A549 (cell line): ENCODE measurements around the gene ARHGEF37. TPM values are rescaled to one million over a fixed set of nuclear protein-coding genes. Genes with fewer than 3 reads are reported as not detected.

Experiments
- ATAC-seq, 2 experiments: fragments of 200-7000 bp in 1 of 2; fragments of >200 bp in 1 of 2; cut with Nextera tagmentation in 1 of 2; cut with Tn5 transposase in 1 of 2; 3 replicates each; pipeline versions ENCODE4 v1.8.0 to v1.9.1; 2018 to 2020; ENCODE audit warnings: mild to moderate bottlenecking in 1 of 2, moderate library complexity in 1 of 2
- CTCF ChIA-PET: fragments of 300-600 bp; sonication (Branson Sonifier 250); formaldehyde crosslinking; extraction: SDS; loops from one replicate; lab custom pipeline; 2021; ENCODE audit warnings: antibody characterized with exemption, inconsistent platforms; lab: Yijun Ruan, JAX
- POLR2A ChIA-PET: fragments of 350-600 bp; formaldehyde crosslinking; extraction: SDS; loops from one replicate; lab custom pipeline; 2021; ENCODE audit warnings: antibody characterized with exemption, inconsistent platforms; lab: Yijun Ruan, JAX
- DNase-seq, 2 experiments: peaks; one replicate each; pipeline versions ENCODE4 v3.0.0 to v3.0.0-alpha.2; 2011 to 2016; ENCODE audit warnings: low read depth in 1 of 2, low spot score in 1 of 2
- FAIRE-seq: peaks from 2 replicates; lab custom pipeline; 2011; peaks lifted over from hg19 to GRCh38; lab: Jason Lieb, UNC
- H3K27ac ChIP-seq, 2 experiments: fragments of >200 bp; sonication (Bioruptor Twin); formaldehyde crosslinking; 3 replicates each; pipeline ENCODE4 v1.5.1; 2016 to 2017
- H3K4me1 ChIP-seq: fragments of >200 bp; sonication (Bioruptor Twin); formaldehyde crosslinking; 3 replicates; pipeline ENCODE4 v1.6.1; 2016
- H3K4me2 ChIP-seq: fragments of >200 bp; sonication (Bioruptor Twin); formaldehyde crosslinking; 3 replicates; pipeline ENCODE4 v1.6.1; 2016
- H3K4me3 ChIP-seq: fragments of >200 bp; sonication (Bioruptor Twin); formaldehyde crosslinking; 3 replicates; pipeline ENCODE4 v1.5.1; 2016
- H3K9me3 ChIP-seq: fragments of >200 bp; sonication (Bioruptor Twin); formaldehyde crosslinking; 3 replicates; pipeline ENCODE4 v1.6.1; 2016
- BHLHE40 ChIP-seq: IDR thresholded peaks from 2 replicates; pipeline ENCODE4 v1.6.1; 2012; ENCODE audit warnings: low read depth, low read length, inconsistent platforms
- CBX2 ChIP-seq: fragments of 200-600 bp; sonication (generic); IDR thresholded peaks from 2 replicates; pipeline ENCODE4 v1.6.1; 2016; ENCODE audit warnings: low read depth, mild to moderate bottlenecking, borderline replicate concordance
- CBX8 ChIP-seq: fragments of 200-600 bp; sonication (generic); IDR thresholded peaks from 2 replicates; pipeline ENCODE4 v1.6.1; 2016
- CEBPB ChIP-seq, 2 experiments: fragments of >200 bp in 1 of 2; sonication (Bioruptor Twin) in 1 of 2; formaldehyde crosslinking in 1 of 2; IDR thresholded peaks; 2 replicates each; pipeline ENCODE4 v1.6.1; 2012 to 2016
- E2F6 ChIP-seq: IDR thresholded peaks from 2 replicates; pipeline ENCODE4 v1.6.1; 2012; ENCODE audit warnings: low read depth, borderline replicate concordance
- EHF ChIP-seq: fragments of 250-450 bp; sonication (Bioruptor Pico); IDR thresholded peaks from 2 replicates; pipeline ENCODE4 v1.5.0; 2020; ENCODE audit warnings: mild to moderate bottlenecking
- EHMT2 ChIP-seq: fragments of 200-600 bp; sonication (generic); IDR thresholded peaks from 2 replicates; pipeline ENCODE4 v1.6.1; 2016; ENCODE audit warnings: antibody characterized with exemption, low read depth, mild to moderate bottlenecking, moderate library complexity
- EP300 ChIP-seq, 2 experiments: fragments of >200 bp; sonication (Bioruptor Twin); formaldehyde crosslinking; IDR thresholded peaks; 2 replicates in 1 of 2; 3 replicates in 1 of 2; pipeline ENCODE4 v1.6.1; 2016 to 2017
- FOXS1 ChIP-seq: fragments of 250-450 bp; sonication (Bioruptor Pico); IDR thresholded peaks from 2 replicates; pipeline ENCODE4 v1.5.0; 2020; ENCODE audit warnings: mild to moderate bottlenecking, moderate library complexity
- HOXB13 ChIP-seq: fragments of 250-450 bp; sonication (Bioruptor Pico); IDR thresholded peaks from 2 replicates; pipeline ENCODE4 v1.5.0; 2020; ENCODE audit warnings: low read depth, mild to moderate bottlenecking, moderate library complexity
- JUN ChIP-seq, 2 experiments: fragments of >200 bp; sonication (Bioruptor Twin); formaldehyde crosslinking; IDR thresholded peaks; 2 replicates in 1 of 2; 3 replicates in 1 of 2; pipeline ENCODE4 v1.6.1; 2016 to 2017
- KDM1A ChIP-seq: fragments of 200-600 bp; sonication (generic); IDR thresholded peaks from 2 replicates; pipeline ENCODE4 v1.6.1; 2016; ENCODE audit warnings: low read depth, mild to moderate bottlenecking
- MAZ ChIP-seq: fragments of 150-350 bp; IDR thresholded peaks from 2 replicates; pipeline ENCODE4 v1.6.1; 2014; ENCODE audit warnings: antibody characterized with exemption, low read depth, low read length, borderline replicate concordance
- PBX3 ChIP-seq: IDR thresholded peaks from 2 replicates; pipeline ENCODE4 v1.6.1; 2012
- POLR2A ChIP-seq: IDR thresholded peaks from 2 replicates; pipeline ENCODE4 v1.6.1; 2012; ENCODE audit warnings: mild to moderate bottlenecking, low read length
- RAD21 ChIP-seq, 2 experiments: fragments of >200 bp in 1 of 2; sonication (Bioruptor Twin) in 1 of 2; formaldehyde crosslinking in 1 of 2; IDR thresholded peaks in 1 of 2; conservative IDR thresholded peaks in 1 of 2; 2 replicates in 1 of 2; 3 replicates in 1 of 2; pipeline ENCODE4 v1.6.1; 2012 to 2018; ENCODE audit warnings: inconsistent platforms in 1 of 2
- RCOR1 ChIP-seq: fragments of 150-350 bp; IDR thresholded peaks from 2 replicates; pipeline ENCODE4 v1.6.1; 2014; ENCODE audit warnings: antibody characterized with exemption, low read length, low read depth
- RNF2 ChIP-seq: fragments of 200-600 bp; sonication (generic); IDR thresholded peaks from 2 replicates; pipeline ENCODE4 v1.6.1; 2016; ENCODE audit warnings: low read depth, mild to moderate bottlenecking, antibody characterized with exemption, moderate library complexity, borderline replicate concordance
- USF2 ChIP-seq: fragments of 450-650 bp; IDR thresholded peaks from 2 replicates; pipeline ENCODE4 v1.6.1; 2014; ENCODE audit warnings: antibody characterized with exemption
- WGBS: methylation state at CpG from one replicate; pipeline ENCODE4 v1.1.6; 2017; ENCODE audit errors: missing lambda C conversion rate; 5-methylcytosine and 5-hydroxymethylcytosine counted together
- polyA plus RNA-seq, 4 experiments: library from polyadenylated mRNA; depleted of rRNA in 3 of 4; stranded (reverse); fragments of >200 nt; fragmentation: RNase III in 1 of 4; extraction: RNeasy Plus Mini Kit Qiagen cat#74134 plus additional on column Dnase treatment in 1 of 4; gene quantifications; 2 replicates in 3 of 4; 3 replicates in 1 of 4; pipeline ENCODE4 v1.2.3, GENCODE V29; 2011 to 2017

The ARHGEF37 gene
- polyA plus RNA-seq, 2 of the 4 experiments (the other 2 are of a cell fraction) = 1.2 to 1.5 TPM

GRCh38 chr5:149677731-149678130, 96.4 kb downstream of the ARHGEF37 start (continued):
- no peak for TF ChIP-seq E2F6
- TF ChIP-seq HOXB13 (CRISPR knock-in tag) = no peak

- no peaks in the 10 kb centered on the region for H3K9me3 ChIP-seq
- H3K4me1 ChIP-seq = no peaks in the 10 kb centered on the region
- DNase-seq = no peak
- TF ChIP-seq USF2 (no peak), EP300 (IDR thresholded peaks at IDR 0.05) (no peak), E2F6 (no peak), CBX2 (no peak), BHLHE40 (no peak), RAD21 (conservative IDR thresholded peaks at IDR 0.05 in 1 of 2, IDR thresholded peaks at IDR 0.05 in 1 of 2) (no peak), PBX3 (no peak), EHMT2 (no peak), RCOR1 (no peak), POLR2A (no peak), CEBPB (IDR thresholded peaks at IDR 0.05) (no peak), FOXS1 (CRISPR knock-in tag) (no peak), MAZ (no peak), KDM1A (no peak), JUN (IDR thresholded peaks at IDR 0.05) (no peak), CBX8 (no peak), EHF (CRISPR knock-in tag) (no peak), RNF2 (no peak)
- TF ChIP-seq, all 56 proteins: peak for 0
- H3K4me3 ChIP-seq = no peak overlapping the region
- FAIRE-seq = no peak
- POLR2A ChIA-PET = no interaction called here
- CTCF ChIA-PET = interaction anchor here (1.0 to 3.9 kb wide), 5 partner anchors 12 to 311 kb away, joined by 3 to 30 read pairs (median 4); no protein-coding TSS in a partner anchor
- no peak for ATAC-seq
- WGBS = 62% methylated on average over 7 of the region's 7 CpGs
- no peak overlapping the region for H3K4me2 ChIP-seq
- no peak overlapping the region for H3K27ac ChIP-seq
These were observed 98.8 kb downstream of the ARHGEF37 start for GRCh38 chr5:149679876-149680809.

GRCh38 chr5:149680810-149681221, 99.5 kb downstream of the ARHGEF37 start:
- DNase-seq = no peak
- H3K4me3 ChIP-seq = no peak overlapping the region
- ChIA-PET POLR2A (no interaction called here), CTCF (interaction anchor here (2.4 to 3.9 kb wide), 2 partner anchors 13 kb away, joined by 13 to 30 read pairs; no protein-coding TSS in a partner anchor)
- no peak overlapping the region for H3K4me2 ChIP-seq
- FAIRE-seq = no peak
- ATAC-seq = no peak
- H3K9me3 ChIP-seq = no peaks in the 10 kb centered on the region
- TF ChIP-seq E2F6 (no peak), CBX2 (no peak)
- H3K27ac ChIP-seq = no peak overlapping the region
- H3K4me1 ChIP-seq = no peaks in the 10 kb centered on the region
- 62% methylated on average over 2 of the region's 2 CpGs for WGBS
